HPDE6-E6E7 (cell line): ENCODE data around the gene CFAP126.
"Not testable (repeated sequence)": the region's sequence is repeated elsewhere in the genome, so short reads cannot be mapped to it uniquely, and the experiment has no call there.

Source experiments
- DNase-seq: peaks from one replicate; pipeline ENCODE4 v3.0.0; 2011; ENCODE audit warnings: missing footprints; ENCODE audit errors: extremely low spot score

Gene CFAP126

DNA sequence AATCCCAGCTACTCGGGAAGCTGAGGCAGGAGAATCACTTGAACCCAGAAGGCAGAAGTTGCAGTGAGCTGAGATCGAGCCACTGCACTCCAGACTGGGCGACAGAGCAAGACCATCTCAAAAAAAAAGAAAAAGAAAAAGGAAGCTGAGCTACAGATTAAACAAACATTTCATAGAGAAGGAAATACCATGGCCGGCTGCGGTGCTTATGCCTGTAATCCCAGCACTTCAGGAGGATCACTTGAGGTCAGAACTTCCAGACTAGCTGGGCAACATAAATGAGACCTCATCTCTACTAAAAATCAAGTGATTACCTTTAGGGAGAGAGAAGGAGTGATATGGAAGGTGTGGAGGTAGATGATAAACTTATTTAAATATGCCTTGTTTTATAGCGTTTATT, 14.0 kb upstream of the CFAP126 start:
- DNase-seq: no peak

DNA sequence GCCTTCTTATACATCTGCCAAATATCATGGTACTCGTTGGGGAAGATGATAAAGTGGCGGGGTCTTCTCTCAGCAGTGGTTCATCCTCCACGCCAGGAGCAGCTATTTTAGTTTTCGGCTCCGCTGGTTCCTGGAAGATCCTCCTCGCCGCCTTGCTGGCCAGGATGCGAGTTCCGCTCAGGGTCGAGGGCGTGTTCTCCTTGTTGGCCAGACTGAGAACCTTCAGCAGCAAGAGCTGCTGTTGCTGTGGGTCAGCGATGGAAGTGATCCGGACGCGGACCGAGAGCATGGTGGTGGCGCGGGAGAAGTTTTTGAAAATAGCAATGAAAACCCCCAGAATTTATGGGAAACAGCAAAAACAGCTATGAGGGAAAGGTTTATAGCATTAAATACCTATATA, 11.4 kb upstream of the CFAP126 start:
- DNase-seq: no peak

GRCh38 chr1:161378014-161378413, 10.3 kb upstream of the CFAP126 start:
- DNase-seq: no peak

DNA sequence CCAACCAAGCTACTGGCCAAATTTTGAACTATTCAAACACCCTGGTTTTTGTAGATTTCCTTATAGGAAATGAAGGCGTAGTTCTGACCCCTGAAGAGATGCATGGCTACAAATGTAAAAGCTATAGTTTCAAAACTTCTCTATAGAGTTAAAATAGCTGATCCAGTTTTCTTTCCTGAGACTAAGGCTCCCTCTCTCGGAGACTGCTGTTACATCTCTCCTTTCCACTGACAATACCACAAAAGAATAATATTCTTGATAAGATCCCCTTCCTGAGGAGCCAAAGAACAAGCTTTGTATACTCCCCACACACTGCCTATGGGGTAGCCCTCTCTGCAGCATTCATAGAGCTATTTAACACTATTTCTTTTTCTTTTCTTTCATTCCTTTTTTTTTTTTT, 6.7 kb upstream of the CFAP126 start:
- DNase-seq: no peak

- DNase-seq: no peak
These were observed 5.8 kb upstream of the CFAP126 start for GRCh38 chr1:161373442-161373841.

GRCh38 chr1:161365207-161365606, 2.5 kb downstream of the CFAP126 start:
- DNase-seq: no peak

DNA sequence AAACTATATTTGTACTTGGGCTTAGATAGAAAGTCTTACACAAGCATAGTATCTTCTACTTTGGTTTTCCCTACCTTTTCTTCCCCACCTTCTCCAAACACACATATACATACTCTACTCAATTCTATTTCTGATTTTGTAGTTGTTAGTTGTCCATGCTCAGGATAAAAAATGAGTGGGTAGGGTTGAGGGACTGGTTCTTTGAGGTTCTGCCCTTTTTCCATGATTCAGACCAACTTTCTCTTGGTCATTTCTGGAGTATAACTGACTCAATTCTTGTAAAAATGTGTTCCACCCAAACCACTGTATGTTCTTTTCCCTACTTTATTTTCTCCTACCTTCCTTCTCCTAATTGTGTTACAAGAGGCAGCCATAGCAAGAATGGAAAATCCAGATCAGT, 3.3 kb downstream of the CFAP126 start:
- no peak for DNase-seq

- no peak for DNase-seq
These were observed 8.4 kb downstream of the CFAP126 start for GRCh38 chr1:161359291-161359690.

DNA sequence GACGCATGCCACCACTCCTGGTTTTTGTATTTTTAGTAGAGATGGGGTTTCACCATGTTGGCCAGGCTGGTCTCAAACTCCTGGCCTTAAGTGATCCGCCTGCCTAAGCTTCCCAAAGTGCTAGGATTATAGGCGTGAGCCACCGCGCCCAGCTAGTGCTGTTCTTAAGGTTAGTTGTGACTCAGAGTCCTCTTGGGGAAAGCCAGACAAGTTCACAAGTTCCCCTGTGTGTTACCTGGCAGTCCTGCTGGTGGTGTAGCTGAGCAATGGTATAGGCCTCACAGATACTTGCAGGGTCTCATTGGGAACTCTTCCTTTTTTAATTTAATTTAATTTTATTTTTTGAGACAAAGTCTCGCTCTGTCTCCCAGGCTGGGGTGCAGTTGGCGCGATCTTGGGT, 10.6 kb downstream of the CFAP126 start:
- DNase-seq: no peak

DNA sequence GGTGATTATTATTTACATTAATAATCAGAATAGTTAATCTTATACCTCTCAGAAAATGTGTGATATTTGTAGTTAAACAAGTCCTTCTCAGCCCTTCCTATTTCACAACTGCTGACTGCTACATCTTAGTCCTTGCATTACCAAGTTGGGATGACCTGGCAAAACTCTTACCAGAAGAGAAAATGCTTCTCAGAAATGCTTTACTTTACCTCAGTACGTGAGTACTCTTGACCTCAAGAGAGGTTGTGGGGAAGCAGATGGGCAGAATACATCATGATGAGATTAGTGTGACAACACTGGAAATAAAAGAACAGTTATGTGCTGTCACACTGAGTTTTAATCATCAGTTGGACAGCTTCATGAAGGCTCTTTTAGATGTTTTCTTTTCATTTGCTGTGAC, 16.2 kb downstream of the CFAP126 start:
- no peak for DNase-seq

DNA sequence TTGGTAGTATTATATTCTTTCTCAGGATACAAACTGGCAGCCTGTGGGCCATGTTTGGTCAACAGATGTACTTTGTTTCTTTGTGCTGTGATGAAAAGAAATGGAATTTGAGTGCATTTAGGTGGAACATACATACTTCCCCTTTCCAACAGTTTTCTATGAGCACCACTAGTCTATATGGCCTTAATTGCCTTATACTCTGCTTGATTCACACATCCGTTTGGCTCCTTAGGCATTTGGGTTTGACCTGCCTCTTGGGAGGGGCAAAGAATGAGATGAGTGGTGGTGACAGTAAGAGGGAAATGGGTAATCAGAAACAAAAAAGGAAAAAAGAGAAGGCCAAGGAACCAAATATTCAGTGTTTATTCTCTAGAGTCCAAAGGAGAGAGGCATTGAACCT, 17.0 kb downstream of the CFAP126 start:
- DNase-seq: no peak

DNA sequence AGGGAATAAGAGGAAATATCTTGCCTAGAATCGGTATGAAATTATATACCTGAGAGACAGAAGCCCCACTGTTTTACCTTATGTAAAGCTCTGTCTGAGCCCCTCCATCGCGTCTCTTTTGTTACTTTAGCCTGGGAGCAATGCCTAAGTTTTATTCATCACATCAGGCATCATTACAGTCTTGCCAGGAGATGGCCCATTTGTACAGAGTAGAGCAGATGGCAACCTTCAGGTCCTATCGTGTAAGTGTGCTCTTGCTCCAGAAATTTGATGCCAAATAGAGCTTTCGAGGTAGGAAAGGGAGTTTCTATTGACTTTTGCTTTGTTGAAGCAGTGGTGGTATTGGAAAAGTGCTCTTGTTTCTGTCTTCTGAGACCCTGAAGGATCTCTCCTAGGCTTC, 24.9 kb downstream of the CFAP126 start:
- no peak for DNase-seq

- no peak for DNase-seq
These were observed 25.5 kb downstream of the CFAP126 start for GRCh38 chr1:161342177-161342576.

GRCh38 chr1:161335796-161336195, 31.9 kb downstream of the CFAP126 start:
- no peak for DNase-seq

GRCh38 chr1:161333166-161333565, 34.5 kb downstream of the CFAP126 start:
- DNase-seq: no peak

DNA sequence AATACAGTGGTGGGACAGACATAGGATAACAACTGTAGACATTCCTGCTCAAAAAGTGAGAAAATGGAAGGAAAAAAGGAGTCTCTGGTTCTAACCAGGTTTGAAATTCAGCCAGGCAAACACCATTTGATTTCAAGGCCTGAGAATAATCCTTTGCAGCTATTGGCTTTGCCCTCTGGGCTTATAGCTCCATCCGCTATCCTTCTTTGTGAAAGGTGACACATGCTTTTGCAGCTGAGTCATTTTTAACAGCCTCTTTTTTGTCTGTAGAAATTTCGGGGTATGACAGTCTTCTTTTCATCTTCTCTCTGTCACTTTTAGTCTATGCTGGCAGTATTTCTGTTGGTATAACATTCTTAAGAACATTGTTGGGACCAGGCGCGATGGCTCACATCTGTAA, 37.3 kb downstream of the CFAP126 start:
- DNase-seq: no peak

GRCh38 chr1:161324020-161324419, 43.7 kb downstream of the CFAP126 start:
- no peak for DNase-seq

- not testable (repeated sequence) for DNase-seq
These were observed 51.6 kb downstream of the CFAP126 start for GRCh38 chr1:161315841-161316674.
